Epithelial cell of esophagus (primary cell): ENCODE data around the gene MAD1L1.

Experiments used
- DNase-seq: peaks from one replicate; pipeline ENCODE4 v3.0.0; 2010; ENCODE audit warnings: low read depth
- H3K4me3 ChIP-seq: 2 replicates; pipeline ENCODE4 v1.5.1; 2011; ENCODE audit warnings: mild to moderate bottlenecking, low read length, control low read depth
- CTCF ChIP-seq: IDR thresholded peaks from 2 replicates; pipeline ENCODE4 v1.5.1; 2011; ENCODE audit warnings: low read depth, mild to moderate bottlenecking, low read length, control low read depth, inconsistent platforms; ENCODE audit not compliant: insufficient read depth; ENCODE audit errors: missing control alignments

The MAD1L1 gene

GRCh38 chr7:1873857-1874589 is 358.7 kb downstream of the MAD1L1 start:
- no peak for TF ChIP-seq CTCF
- H3K4me3 ChIP-seq: no peak overlapping the region
- DNase-seq: no peak

GRCh38 chr7:1873421-1873820 is 359.3 kb downstream of the MAD1L1 start:
- TF ChIP-seq CTCF: no peak
- no peak overlapping the region for H3K4me3 ChIP-seq
- no peak for DNase-seq

- no peak overlapping the region for H3K4me3 ChIP-seq
- no peak for DNase-seq
- TF ChIP-seq CTCF: no peak
These were observed 359.7 kb downstream of the MAD1L1 start for GRCh38 chr7:1873070-1873405.

- H3K4me3 ChIP-seq: no peak overlapping the region
- no peak for TF ChIP-seq CTCF
- DNase-seq: no peak
These were observed 360.3 kb downstream of the MAD1L1 start for GRCh38 chr7:1872191-1873069.

GRCh38 chr7:1869452-1870130 is 363.2 kb downstream of the MAD1L1 start:
- H3K4me3 ChIP-seq: no peak overlapping the region
- TF ChIP-seq CTCF: no peak
- no peak for DNase-seq

- no peak for DNase-seq
- no peak for TF ChIP-seq CTCF
These were observed 364.1 kb downstream of the MAD1L1 start for GRCh38 chr7:1868516-1869165.

More at GRCh38 chr7:1868516-1869165, 364.1 kb downstream of the MAD1L1 start:
- no peak overlapping the region for H3K4me3 ChIP-seq
